B cell (primary cell): ENCODE measurements around the gene RAB11FIP3.
"Not testable (repeated sequence)": the region's sequence is repeated elsewhere in the genome, so short reads cannot be mapped to it uniquely, and the experiment has no call there.

Source experiments
- CTCF ChIP-seq: fragments of 200-600 bp; IDR thresholded peaks from one replicate; pipeline ENCODE4 v1.8.0; 2022; ENCODE audit warnings: antibody characterized with exemption, mild to moderate bottlenecking
- EZH2 ChIP-seq: IDR thresholded peaks from 2 replicates; pipeline ENCODE4 v1.6.1; 2012; ENCODE audit warnings: borderline replicate concordance, low read depth, mild to moderate bottlenecking, moderate library complexity, low read length; ENCODE audit not compliant: insufficient read depth, poor library complexity, severe bottlenecking

DNA sequence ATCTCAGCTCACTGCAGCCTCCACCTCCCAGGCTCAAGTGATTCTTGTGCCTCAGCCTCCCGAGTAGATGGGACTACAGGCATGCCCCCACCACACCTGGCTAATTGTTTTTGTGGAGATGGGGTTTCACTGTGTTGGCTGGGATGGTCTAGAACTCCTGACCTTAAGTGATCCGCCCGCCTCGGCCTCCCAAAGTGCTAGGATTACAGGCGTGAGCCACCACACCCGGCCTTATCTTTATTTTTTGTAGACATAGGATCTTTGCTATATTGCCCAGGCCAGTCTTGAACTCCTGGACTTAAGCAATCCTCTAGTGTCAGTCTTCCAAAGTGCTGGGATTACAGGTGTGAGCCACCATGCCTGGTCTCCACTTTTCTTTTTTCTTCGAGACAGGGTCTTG, 44.0 kb downstream of the RAB11FIP3 start:
- TF ChIP-seq CTCF, EZH2: not testable (repeated sequence)
